Glutamatergic neuron (in vitro differentiated cells): ENCODE measurements around the gene PTMA. TPM values are rescaled to one million over a fixed set of nuclear protein-coding genes. Genes with fewer than 3 reads are reported as not detected.

Experiments
- DNase-seq: peaks from one replicate; pipeline ENCODE4 v3.0.0; 2022
- H3K27ac Mint-ChIP-seq: one replicate; pipeline ENCODE4 v1.8.0; 2020; ENCODE audit warnings: mild to moderate bottlenecking, mixed read lengths, inconsistent platforms; ENCODE audit not compliant: unreplicated experiment
- H3K27me3 Mint-ChIP-seq: one replicate; pipeline ENCODE4 v1.8.0; 2020; ENCODE audit warnings: mild to moderate bottlenecking, moderate library complexity, mixed read lengths, inconsistent platforms; ENCODE audit not compliant: unreplicated experiment
- H3K36me3 Mint-ChIP-seq: one replicate; pipeline ENCODE4 v1.8.0; 2020; ENCODE audit warnings: mild to moderate bottlenecking, mixed read lengths, inconsistent platforms; ENCODE audit not compliant: unreplicated experiment
- H3K4me1 Mint-ChIP-seq: one replicate; pipeline ENCODE4 v1.8.0; 2020; ENCODE audit warnings: mild to moderate bottlenecking, low read depth, mixed read lengths, inconsistent platforms; ENCODE audit not compliant: unreplicated experiment
- H3K4me3 Mint-ChIP-seq: one replicate; pipeline ENCODE4 v1.8.0; 2020; ENCODE audit warnings: mild to moderate bottlenecking, mixed read lengths, inconsistent platforms; ENCODE audit not compliant: unreplicated experiment
- H3K9me3 Mint-ChIP-seq: one replicate; pipeline ENCODE4 v1.8.0; 2020; ENCODE audit warnings: mild to moderate bottlenecking, moderate library complexity, mixed read lengths, inconsistent platforms; ENCODE audit not compliant: unreplicated experiment
- total RNA-seq: library from RNA; stranded (reverse); fragmentation: NEBNext Ultra II Directional; extraction: Animal tissue kit (Norgen Biotek cat#: 25700); gene quantifications from one replicate; pipeline ENCODE4 v1.2.1, GENCODE V29; 2021; ENCODE audit not compliant: unreplicated experiment
- TF ChIP-seq, protein P1 (sequence below): fragments of 200-600 bp; sonication (generic); IDR thresholded peaks from one replicate; pipeline ENCODE4 v1.5.0; 2021; ENCODE audit not compliant: partially characterized antibody, unreplicated experiment

PTMA gene
- total RNA-seq, 1 donor from 2014 or later = 948 TPM

DNA sequence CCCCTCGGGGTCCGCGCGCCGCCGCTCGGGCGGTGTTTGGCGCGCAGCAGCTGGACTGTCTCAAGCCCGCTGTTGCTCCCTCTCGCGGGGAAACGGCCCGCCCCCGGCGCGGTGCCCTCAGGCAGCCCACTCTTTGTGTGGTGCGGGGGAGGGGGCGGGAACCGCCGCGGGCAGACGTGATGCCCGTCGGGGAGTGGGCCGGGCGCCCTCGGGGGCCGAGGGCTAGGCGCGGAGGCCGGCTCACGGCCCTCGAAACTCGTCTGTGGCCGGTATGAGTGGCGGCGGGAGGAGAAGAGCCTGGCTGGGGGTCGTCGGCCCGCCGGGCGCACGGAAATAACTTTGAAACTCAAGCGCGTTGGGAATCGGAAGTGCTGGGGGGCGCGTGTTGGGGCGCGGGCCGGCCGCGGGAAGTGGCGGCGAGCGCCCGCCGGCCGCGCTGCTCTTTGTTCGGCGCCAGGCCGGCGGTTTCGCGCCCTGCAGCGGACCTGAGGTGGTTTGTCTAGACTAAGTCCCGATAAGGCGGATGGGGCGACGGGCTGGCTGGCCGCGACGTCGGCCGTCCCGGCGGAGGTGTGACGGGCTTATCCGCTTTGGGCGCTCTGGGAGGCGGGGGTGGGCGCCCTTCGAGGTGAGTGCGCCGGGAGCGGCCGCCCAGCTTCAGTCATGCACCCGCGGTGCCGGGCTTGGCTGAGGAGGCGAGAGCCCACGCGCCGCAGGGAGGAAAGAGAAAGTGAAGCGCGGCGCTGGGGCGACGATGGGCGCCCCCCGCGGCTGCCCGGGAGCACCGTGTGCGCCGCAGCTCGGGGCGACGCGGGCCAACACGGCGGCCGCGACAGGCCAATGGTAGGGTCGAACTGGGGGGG is 679 bp downstream of the PTMA start:
- Mint-ChIP-seq H3K9me3 (peaks cover 36% of the 10 kb centered on the region), H3K4me1 (peaks cover 16% of the 10 kb centered on the region), H3K36me3 (peaks cover 4% of the 10 kb centered on the region), H3K27ac (peak overlapping the region; percentile 73), H3K4me3 (peak overlapping the region; percentile 96), H3K27me3 (peaks cover 34% of the 10 kb centered on the region)
- DNase-seq = peak; percentile 51
- TF ChIP-seq, protein P1, sequence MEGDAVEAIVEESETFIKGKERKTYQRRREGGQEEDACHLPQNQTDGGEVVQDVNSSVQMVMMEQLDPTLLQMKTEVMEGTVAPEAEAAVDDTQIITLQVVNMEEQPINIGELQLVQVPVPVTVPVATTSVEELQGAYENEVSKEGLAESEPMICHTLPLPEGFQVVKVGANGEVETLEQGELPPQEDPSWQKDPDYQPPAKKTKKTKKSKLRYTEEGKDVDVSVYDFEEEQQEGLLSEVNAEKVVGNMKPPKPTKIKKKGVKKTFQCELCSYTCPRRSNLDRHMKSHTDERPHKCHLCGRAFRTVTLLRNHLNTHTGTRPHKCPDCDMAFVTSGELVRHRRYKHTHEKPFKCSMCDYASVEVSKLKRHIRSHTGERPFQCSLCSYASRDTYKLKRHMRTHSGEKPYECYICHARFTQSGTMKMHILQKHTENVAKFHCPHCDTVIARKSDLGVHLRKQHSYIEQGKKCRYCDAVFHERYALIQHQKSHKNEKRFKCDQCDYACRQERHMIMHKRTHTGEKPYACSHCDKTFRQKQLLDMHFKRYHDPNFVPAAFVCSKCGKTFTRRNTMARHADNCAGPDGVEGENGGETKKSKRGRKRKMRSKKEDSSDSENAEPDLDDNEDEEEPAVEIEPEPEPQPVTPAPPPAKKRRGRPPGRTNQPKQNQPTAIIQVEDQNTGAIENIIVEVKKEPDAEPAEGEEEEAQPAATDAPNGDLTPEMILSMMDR = no peak

DNA sequence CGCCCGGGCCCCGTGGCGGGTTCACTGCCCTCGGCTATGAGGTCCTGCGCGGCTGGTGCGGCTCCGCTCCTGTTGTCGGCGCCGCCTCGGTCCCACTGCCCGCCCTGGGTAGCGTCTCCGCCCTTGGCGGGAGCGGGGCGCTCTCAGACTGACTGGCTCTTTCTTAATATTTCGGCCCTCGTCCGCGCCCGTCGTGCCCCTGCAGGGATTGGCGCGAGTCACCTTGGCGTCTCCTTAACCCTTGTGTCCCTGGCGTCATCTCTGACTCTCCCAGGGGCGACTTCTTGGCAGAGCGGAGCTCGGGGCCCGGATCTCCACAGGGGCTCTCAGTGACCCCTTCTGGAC is 1.3 kb downstream of the PTMA start:
- peaks cover 4% of the 10 kb centered on the region for H3K36me3 Mint-ChIP-seq

DNA sequence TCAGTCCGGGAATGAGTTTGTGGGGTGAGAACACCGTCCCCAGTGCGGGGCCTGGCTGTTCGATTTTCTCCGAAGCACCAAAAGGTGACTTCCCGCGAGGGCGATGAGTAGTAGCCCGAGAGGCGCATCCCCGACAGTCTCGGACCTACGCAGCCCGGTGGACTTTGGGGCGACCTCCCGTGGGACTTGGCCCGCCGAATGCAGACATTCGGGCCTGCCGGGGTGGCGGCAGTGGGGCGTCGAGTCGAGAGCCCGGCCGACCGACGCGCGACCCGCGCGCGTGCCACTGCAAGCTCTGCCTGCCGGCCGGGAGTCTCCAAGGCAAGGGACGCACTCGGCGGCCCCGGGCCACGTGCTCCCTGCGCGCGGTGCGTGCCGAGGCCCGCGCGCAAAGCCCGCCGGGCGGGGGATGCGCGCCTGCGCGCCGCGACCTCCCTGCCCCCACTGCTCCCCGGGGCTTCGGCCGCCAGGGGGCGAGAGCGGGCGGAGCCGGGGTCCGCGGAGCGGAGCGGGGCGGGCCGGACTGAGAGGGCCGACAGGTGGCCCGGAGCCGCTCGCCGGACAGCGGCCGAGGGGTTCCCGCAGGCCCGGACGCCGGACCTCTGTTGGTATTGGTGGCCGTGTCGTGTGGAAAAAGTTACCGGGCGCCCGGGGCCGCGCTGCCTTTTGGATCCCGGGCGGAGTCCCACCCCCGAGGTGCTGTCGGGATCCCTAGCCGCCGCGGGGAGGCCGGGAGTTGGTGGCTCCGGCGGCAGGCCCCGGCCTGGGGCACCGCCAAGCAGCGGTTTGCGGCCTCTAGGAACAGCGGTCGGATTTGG is 1.9 kb downstream of the PTMA start:
- peak; percentile 93 for DNase-seq
- peaks cover 4% of the 10 kb centered on the region for H3K36me3 Mint-ChIP-seq
- peaks cover 17% of the 10 kb centered on the region for H3K4me1 Mint-ChIP-seq
- peaks cover 34% of the 10 kb centered on the region for H3K9me3 Mint-ChIP-seq
- H3K27ac Mint-ChIP-seq = peak overlapping the region; percentile 90
- TF ChIP-seq, protein P1 = peak; percentile 84
- H3K27me3 Mint-ChIP-seq = peaks cover 34% of the 10 kb centered on the region
- H3K4me3 Mint-ChIP-seq = peak overlapping the region; percentile 90

More for the DNA sequence above, 1.3 kb downstream of the PTMA start:
- TF ChIP-seq, protein P1 = no peak
- Mint-ChIP-seq H3K4me1 (peaks cover 16% of the 10 kb centered on the region), H3K27me3 (peaks cover 34% of the 10 kb centered on the region), H3K4me3 (peak overlapping the region; percentile 90), H3K9me3 (peaks cover 36% of the 10 kb centered on the region), H3K27ac (peak overlapping the region; percentile 90)
- peak; percentile 45 for DNase-seq

DNA sequence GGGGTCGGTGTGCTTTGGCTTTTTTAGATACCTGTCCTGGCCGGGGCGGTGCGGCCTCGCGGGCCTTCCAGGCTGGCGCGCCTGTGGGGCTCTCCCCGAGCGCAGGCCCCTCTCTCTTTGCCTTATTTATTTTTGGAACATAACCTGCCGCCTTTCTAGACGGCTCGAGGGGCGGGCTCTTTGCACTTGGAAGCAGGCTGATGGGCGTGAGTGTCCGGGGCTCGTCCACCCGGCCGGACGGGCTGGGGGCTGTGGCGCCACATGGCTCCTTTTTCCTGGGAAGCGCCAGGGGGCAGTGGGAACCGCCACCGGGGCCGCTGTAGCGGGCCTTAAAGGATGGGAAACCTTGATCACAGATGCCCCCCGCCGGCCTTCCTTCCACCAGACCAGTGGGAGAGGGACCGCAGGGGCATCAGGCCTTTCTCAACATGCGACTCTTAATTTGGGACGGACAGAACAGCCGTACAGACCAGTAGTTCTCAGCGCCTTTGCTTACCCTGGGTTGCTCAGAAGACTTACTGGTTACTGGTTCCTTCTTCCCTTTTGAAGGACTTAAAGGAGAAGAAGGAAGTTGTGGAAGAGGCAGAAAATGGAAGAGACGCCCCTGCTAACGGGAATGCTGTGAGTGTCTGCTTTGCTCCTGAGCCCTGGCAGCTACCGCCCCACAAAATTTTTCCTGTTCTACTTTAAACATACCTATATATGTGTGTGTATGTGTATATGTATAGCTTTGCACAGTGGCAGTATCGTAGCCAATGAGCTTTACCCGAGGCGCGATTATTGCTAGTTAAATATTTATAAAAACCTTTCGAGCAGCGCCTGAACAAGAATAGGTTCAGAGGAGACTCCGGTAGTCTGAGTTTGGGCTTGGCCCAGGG is 2.7 kb downstream of the PTMA start:
- peaks cover 29% of the 10 kb centered on the region for H3K9me3 Mint-ChIP-seq
- TF ChIP-seq, protein P1 = no peak
- H3K4me3 Mint-ChIP-seq = peak overlapping the region; percentile 99
- peak overlapping the region; percentile 94 for H3K27ac Mint-ChIP-seq
- DNase-seq = peak; percentile 68
- peaks cover 4% of the 10 kb centered on the region for H3K36me3 Mint-ChIP-seq
- H3K27me3 Mint-ChIP-seq = peaks cover 30% of the 10 kb centered on the region
- peaks cover 21% of the 10 kb centered on the region for H3K4me1 Mint-ChIP-seq
